OCI-LY7 (cell line): ENCODE results near the gene TFEB.

Experiments used
- CTCF ChIP-seq: fragments of 200-600 bp; sonication (generic); conservative IDR thresholded peaks from 2 replicates; pipeline ENCODE4 v1.5.1; 2014; ENCODE audit warnings: mild to moderate bottlenecking, antibody characterized with exemption, low read length, moderate library complexity, mixed read lengths
- EZH2phosphoT487 ChIP-seq: fragments of 200-600 bp; sonication (generic); IDR thresholded peaks from 2 replicates; pipeline ENCODE4 v1.6.1; 2018; ENCODE audit warnings: low read depth, borderline replicate concordance, mild to moderate bottlenecking, mixed run types, antibody characterized with exemption, low read length, moderate library complexity, mixed read lengths

GRCh38 chr6:41759106-41759904 is 23.9 kb upstream of the TFEB start:
- TF ChIP-seq CTCF (no peak), EZH2phosphoT487 (no peak)
